SH-SY5Y (cell line): ENCODE data around the gene RPLP2.

Experiments used
- GATA2 ChIP-seq: IDR thresholded peaks from 2 replicates; pipeline ENCODE4 v1.6.1; 2011; ENCODE audit warnings: mild to moderate bottlenecking, low read depth, low read length
- GATA3 ChIP-seq: IDR thresholded peaks from 2 replicates; pipeline ENCODE4 v1.6.1; 2011; ENCODE audit warnings: low read depth, mild to moderate bottlenecking, low read length, moderate library complexity

GRCh38 chr11:771617-772204, 38.1 kb upstream of the RPLP2 start:
- TF ChIP-seq GATA2: no peak
- no peak for TF ChIP-seq GATA3
